Measurements from ENCODE around the gene GTPBP3. TPM values are rescaled to one million over a fixed set of nuclear protein-coding genes. Genes with fewer than 3 reads are reported as not detected.
A peak's percentile ranks its signal among the peaks of the same experiment; 100 is the strongest.
"Not testable (repeated sequence)": the region's sequence is repeated elsewhere in the genome, so short reads cannot be mapped to it uniquely, and the experiment has no call there.

Gene GTPBP3
- total RNA-seq, 4 donors from 2014 or later, result 17.7 to 21.8 (median 19.6) TPM

DNA sequence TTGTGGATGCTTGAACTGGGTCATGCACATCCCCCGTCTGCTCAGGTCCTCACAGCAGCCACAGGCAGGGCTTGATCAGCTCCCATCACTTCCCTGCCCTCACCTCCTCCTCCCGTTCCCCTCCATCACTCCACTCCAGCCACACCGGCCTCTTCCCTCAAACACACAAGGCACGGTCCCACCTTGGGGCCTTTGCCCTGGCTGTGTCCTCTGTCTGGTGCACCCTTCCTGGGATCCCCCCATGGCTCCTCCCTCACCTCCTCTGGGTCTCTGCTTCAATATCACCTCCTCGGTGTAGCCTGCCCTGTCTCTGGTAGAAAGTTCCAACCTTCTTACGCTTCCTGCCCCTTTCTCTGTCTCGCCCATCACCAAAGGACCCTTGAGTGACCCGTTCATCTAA is 16.0 kb downstream of the GTPBP3 start:
- H3K4me3 ChIP-seq (replicated peaks in 1 of 3), result no peak overlapping the region
- DNase-seq, result no peak
- 69 to 76% methylated on average over 8 of the region's 8 CpGs for WGBS, 2 donors
- H3K27me3 ChIP-seq, result no peaks in the 10 kb centered on the region
- no peak for TF ChIP-seq POLR2A (IDR thresholded peaks at IDR 0.05)
- TF ChIP-seq, protein P1, sequence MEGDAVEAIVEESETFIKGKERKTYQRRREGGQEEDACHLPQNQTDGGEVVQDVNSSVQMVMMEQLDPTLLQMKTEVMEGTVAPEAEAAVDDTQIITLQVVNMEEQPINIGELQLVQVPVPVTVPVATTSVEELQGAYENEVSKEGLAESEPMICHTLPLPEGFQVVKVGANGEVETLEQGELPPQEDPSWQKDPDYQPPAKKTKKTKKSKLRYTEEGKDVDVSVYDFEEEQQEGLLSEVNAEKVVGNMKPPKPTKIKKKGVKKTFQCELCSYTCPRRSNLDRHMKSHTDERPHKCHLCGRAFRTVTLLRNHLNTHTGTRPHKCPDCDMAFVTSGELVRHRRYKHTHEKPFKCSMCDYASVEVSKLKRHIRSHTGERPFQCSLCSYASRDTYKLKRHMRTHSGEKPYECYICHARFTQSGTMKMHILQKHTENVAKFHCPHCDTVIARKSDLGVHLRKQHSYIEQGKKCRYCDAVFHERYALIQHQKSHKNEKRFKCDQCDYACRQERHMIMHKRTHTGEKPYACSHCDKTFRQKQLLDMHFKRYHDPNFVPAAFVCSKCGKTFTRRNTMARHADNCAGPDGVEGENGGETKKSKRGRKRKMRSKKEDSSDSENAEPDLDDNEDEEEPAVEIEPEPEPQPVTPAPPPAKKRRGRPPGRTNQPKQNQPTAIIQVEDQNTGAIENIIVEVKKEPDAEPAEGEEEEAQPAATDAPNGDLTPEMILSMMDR (IDR thresholded peaks at IDR 0.05), result no peak
- H3K4me1 ChIP-seq, result peaks cover 0 to 15% of the 10 kb centered on the region in 2 donors
- intact Hi-C loops (cut with DNase I), result no loop called here
- no peaks in the 10 kb centered on the region for H3K36me3 ChIP-seq
- H3K27ac ChIP-seq, result no peak overlapping the region
- H3K9me3 ChIP-seq, result no peaks in the 10 kb centered on the region

DNA sequence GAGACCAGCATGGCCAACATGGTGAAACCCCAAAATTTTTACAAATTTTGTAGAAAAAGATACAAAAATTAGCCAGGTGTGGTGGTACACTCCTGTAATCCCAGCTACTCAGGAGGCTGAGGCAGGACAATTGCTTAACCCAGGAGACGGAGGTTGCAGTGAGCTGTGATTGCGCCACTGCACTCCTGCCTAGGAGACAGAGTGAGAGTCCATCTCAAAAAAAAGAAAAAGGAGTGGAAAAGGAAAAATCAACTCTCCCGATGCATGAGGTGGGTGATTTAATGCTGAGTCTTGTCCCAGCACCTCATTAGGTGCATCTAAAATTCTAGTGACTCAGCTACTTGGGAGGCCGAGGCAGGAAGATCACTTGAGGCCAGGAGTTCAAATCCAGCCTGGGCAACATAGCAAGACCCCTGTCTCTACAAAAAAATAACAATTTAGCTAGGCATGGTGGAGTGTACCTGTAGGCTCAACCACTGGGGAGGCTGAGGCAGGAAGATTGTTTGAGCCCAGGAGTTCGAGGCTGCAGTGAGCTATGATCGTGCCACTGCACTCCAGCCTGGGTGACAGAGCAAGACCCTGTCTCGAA is 19.8 kb downstream of the GTPBP3 start:
- H3K27me3 ChIP-seq, result no peaks in the 10 kb centered on the region
- H3K36me3 ChIP-seq, result no peaks in the 10 kb centered on the region
- H3K4me3 ChIP-seq (replicated peaks in 1 of 3), result no peak overlapping the region
- no peak for DNase-seq
- no peaks in the 10 kb centered on the region for H3K9me3 ChIP-seq
- intact Hi-C loops (cut with DNase I), result no loop called here
- 81 to 86% methylated on average over 7 of the region's 7 CpGs for WGBS, 2 donors
- peaks cover 0 to 12% of the 10 kb centered on the region in 2 donors for H3K4me1 ChIP-seq
- peak overlapping the region in 2 of 3 donors; percentile 36 to 45 for H3K27ac ChIP-seq
- TF ChIP-seq, protein P1 (IDR thresholded peaks at IDR 0.05), result no peak
- no peak for TF ChIP-seq POLR2A (IDR thresholded peaks at IDR 0.05)

DNA sequence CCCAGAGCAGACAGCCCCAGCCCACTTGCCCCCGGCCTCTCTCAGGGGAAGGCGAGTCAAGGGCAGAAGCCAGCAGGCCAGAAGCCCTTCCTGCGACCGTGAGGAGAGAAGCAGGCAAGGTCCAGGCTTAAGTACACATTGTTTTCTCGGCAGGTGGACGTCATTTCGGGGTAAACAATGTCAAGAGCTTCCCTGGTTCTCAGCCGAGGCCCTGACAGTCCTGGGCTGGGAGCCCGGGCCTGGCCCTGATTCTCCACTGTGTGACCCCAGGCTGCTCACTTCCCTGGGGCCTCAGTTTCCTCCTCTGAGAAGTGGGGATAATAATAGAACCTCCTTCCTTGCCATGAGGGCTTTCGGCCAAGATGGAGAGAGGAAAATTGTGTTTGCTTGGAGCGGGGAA is 20.4 kb downstream of the GTPBP3 start:
- TF ChIP-seq, protein P1 (IDR thresholded peaks at IDR 0.05), result no peak
- no peak for TF ChIP-seq POLR2A (IDR thresholded peaks at IDR 0.05)
- no peaks in the 10 kb centered on the region for H3K36me3 ChIP-seq
- H3K4me1 ChIP-seq, result peaks cover 0 to 9% of the 10 kb centered on the region in 2 donors
- H3K27me3 ChIP-seq, result no peaks in the 10 kb centered on the region
- H3K27ac ChIP-seq, result peak overlapping the region; percentile 7 to 45 (median 36)
- no peak overlapping the region for H3K4me3 ChIP-seq (replicated peaks in 1 of 3)
- WGBS, 2 donors, result 37 to 43% methylated on average over 6 to 11 of the region's 11 CpGs
- DNase-seq, result no peak
- H3K9me3 ChIP-seq, result no peaks in the 10 kb centered on the region
- intact Hi-C loops (cut with DNase I), result no loop called here

DNA sequence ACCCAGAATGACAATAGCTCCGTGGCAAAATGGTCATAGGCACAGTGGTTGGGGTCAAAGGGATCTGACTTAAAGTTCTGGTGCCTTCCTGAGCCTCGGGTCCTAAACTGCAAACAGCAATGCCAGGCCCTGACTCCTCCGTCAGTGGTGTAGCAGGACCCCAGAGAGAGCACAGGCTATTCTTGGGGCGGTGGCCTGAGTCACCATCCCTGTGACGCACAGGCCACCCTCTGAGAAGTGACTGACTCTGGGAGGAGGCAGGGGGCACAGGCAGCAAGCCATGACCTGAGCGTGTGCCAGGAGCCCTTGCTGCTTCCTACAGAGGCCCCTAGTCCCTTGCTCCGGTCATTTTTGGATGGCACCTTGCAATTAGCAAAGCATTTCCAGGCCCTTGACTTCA is 21.0 kb downstream of the GTPBP3 start:
- DNase-seq, result no peak
- peaks cover 0 to 6% of the 10 kb centered on the region in 2 donors for H3K4me1 ChIP-seq
- 76 to 78% methylated on average over 2 to 7 of the region's 7 CpGs for WGBS, 2 donors
- H3K27me3 ChIP-seq, result no peaks in the 10 kb centered on the region
- H3K9me3 ChIP-seq, result no peaks in the 10 kb centered on the region
- H3K4me3 ChIP-seq (replicated peaks in 1 of 3), result no peak overlapping the region
- H3K27ac ChIP-seq, result peak overlapping the region in 2 of 3 donors; percentile 8 to 45
- no peaks in the 10 kb centered on the region for H3K36me3 ChIP-seq
- intact Hi-C loops (cut with DNase I), result no loop called here
- TF ChIP-seq POLR2A (IDR thresholded peaks at IDR 0.05), result no peak
- TF ChIP-seq, protein P1 (IDR thresholded peaks at IDR 0.05), result no peak

DNA sequence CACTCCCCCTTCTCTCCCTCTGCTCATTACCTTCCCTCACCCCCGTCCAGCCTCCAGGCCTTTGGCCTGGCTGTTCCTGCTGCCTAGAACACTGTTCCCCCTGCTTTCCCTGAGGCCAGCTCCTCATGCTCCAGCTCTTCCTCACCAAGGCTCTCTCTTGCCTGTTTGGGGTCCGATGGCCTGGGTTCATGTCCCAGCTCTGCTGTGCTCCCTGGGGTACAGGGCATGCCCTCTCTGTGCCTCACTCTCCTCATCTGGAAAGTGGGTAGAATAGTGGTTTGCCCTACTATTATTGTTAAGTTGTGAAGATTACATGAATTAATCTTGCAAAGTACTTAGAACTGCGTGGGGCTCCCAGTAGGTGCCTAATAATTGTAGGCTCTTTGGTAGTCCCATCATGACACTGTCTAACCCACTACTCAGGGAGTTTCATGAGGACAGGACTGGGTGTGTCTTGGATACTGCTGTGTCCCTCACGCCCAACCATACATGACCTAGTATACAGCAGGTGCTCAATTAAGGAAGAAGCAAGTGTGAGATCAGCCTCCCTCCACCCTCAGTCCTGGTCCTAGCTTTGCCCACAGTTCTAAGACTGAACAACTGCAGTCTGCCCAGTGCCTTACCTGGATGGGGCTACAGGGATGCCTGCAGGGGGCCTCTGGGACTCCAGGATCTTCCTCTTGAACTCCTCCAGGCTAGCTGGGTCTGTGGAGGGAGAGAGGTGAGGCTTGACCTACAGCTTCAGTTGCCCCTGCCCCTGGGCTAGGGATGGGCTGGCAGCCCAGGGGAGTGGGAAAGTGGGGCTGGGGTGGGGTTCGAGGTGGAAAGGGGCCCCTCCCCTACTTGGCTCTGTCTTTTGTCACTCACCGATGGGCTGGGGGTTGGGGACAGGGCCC is 22.8 kb downstream of the GTPBP3 start:
- no peaks in the 10 kb centered on the region for H3K36me3 ChIP-seq
- no peak for DNase-seq
- WGBS, 2 donors, result 80 to 82% methylated on average over 5 to 6 of the region's 6 CpGs
- TF ChIP-seq, protein P1 (IDR thresholded peaks at IDR 0.05), result no peak
- TF ChIP-seq POLR2A (IDR thresholded peaks at IDR 0.05), result no peak
- intact Hi-C loops (cut with DNase I), result no loop called here
- H3K4me3 ChIP-seq (replicated peaks in 1 of 3), result no peak overlapping the region
- H3K4me1 ChIP-seq, result peaks cover 0 to 6% of the 10 kb centered on the region in 2 donors
- H3K27me3 ChIP-seq, result no peaks in the 10 kb centered on the region
- peak overlapping the region in 1 of 3 donors; percentile 2 for H3K27ac ChIP-seq
- no peaks in the 10 kb centered on the region for H3K9me3 ChIP-seq

DNA sequence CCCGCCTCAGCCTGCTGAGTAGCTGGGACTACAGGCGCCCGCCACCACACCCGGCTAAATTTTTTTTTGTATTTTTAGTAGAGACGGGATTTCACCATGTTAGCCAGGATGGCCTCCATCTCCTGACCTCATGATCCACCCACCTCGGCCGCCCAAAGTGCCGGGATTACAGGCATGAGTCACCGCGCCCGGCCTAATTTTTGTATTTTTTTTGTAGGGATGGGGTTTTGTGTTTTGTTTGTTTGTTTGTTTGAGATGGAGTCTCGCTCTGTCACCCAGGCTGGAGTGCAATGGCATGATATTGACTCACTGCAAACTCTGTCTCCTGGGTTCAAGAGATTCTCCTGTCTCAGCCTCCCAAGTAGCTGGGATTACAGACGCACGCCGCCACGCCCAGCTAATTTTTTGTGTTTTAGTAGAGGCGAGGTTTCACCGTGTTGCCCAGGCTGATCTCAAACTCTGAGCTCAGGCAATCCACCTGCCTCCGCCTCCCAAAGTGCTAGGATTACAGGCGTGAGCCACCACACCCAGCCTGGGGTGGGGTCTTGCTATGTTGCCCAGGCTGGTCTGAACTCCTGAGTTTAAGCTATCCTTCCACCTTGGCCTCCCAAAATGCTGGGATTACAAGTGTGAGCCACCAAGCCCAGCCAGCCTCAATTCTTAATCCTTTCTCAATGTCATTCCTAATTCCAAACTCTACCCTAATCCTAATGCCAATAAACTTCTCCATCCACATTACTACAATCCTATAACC is 26.7 kb downstream of the GTPBP3 start:
- H3K4me1 ChIP-seq; H3K4me3 ChIP-seq (replicated peaks in 1 of 3); H3K27ac ChIP-seq; H3K36me3 ChIP-seq; H3K9me3 ChIP-seq; H3K27me3 ChIP-seq; intact Hi-C loops (cut with DNase I); DNase-seq: not testable (repeated sequence)
- 85 to 87% methylated on average over 20 of the region's 20 CpGs for WGBS, 2 donors

Data from thyroid gland (tissue), 4 donors.